ENCODE results near the gene BMP7. TPM values are rescaled to one million over a fixed set of nuclear protein-coding genes. Genes with fewer than 3 reads are reported as not detected.

BMP7 gene
- total RNA-seq, 2 experiments from 2014 or later = not detected

DNA sequence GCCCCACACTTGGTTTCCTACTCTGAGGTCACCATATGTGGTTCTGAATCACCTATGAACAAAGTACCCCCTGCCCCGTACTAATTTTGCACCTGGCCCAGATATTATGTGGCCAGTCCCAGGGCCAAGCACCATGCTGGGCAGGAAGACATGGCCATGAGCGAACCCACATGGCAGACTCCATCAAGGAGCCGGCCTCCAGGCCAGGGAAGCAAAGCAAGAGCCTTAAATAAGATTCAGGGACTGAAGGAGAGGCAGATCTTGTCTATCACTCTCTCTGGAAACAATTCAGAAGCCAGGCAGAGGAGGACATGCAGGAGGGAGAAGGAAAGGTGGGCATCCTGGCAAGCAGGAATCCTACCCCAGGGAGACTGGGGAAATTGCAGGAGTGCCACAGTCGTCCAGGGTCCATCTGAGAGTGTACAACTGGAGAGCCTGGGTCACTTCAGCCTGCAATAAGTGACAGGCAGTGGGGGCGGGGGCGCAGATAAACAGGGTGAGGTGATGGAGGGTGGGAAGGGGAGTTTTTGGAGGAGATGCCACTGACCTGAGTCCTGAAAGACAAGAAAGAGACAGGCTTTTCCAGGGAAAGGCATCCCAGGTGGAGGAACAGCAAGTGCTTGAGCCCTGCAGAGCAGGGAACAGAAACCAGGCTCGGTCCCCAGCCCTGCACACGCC, 2.1 kb upstream of the BMP7 start:
- intact Hi-C loops (cut with DNase I, micrococcal nuclease) = no loop called here
- CTCF ChIA-PET = no interaction called here
- Histone ChIP-seq H3K4me1 (ENCODE audit: insufficient read depth, low read length) (no peaks in the 10 kb centered on the region), H3K27ac (ENCODE audit: low read depth in 1 of 2, low read length in 2 of 2) (no peak overlapping the region), H3K4me3 (ENCODE audit: low read length) (no peak overlapping the region), H3K36me3 (ENCODE audit: insufficient read depth, low read length) (no peaks in the 10 kb centered on the region), H3K27me3 (ENCODE audit: control insufficient read depth in 1 of 2, insufficient read depth in 2 of 2, low read length in 2 of 2) (peaks cover 37 to 51% of the 10 kb centered on the region in 2 experiments), H3K9me3 (ENCODE audit: control insufficient read depth in 1 of 2, insufficient read depth in 1 of 2, low read length in 2 of 2) (peaks cover 0 to 9% of the 10 kb centered on the region in 2 experiments)
- Mint-ChIP-seq H3K36me3 (ENCODE audit: low read depth) (no peaks in the 10 kb centered on the region), H3K4me3 (no peak overlapping the region), H3K9me3 (no peaks in the 10 kb centered on the region), H3K27me3 (peaks cover 76% of the 10 kb centered on the region), H3K4me1 (ENCODE audit: low read depth) (peaks cover 10% of the 10 kb centered on the region), H3K27ac (no peak overlapping the region)
- TF ChIP-seq, protein P1, sequence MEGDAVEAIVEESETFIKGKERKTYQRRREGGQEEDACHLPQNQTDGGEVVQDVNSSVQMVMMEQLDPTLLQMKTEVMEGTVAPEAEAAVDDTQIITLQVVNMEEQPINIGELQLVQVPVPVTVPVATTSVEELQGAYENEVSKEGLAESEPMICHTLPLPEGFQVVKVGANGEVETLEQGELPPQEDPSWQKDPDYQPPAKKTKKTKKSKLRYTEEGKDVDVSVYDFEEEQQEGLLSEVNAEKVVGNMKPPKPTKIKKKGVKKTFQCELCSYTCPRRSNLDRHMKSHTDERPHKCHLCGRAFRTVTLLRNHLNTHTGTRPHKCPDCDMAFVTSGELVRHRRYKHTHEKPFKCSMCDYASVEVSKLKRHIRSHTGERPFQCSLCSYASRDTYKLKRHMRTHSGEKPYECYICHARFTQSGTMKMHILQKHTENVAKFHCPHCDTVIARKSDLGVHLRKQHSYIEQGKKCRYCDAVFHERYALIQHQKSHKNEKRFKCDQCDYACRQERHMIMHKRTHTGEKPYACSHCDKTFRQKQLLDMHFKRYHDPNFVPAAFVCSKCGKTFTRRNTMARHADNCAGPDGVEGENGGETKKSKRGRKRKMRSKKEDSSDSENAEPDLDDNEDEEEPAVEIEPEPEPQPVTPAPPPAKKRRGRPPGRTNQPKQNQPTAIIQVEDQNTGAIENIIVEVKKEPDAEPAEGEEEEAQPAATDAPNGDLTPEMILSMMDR (IDR thresholded peaks at IDR 0.05) = no peak
- ATAC-seq (ENCODE audit: poor library complexity) (no peak), DNase-seq (no peak)
- POLR2A ChIA-PET = no interaction called here

DNA sequence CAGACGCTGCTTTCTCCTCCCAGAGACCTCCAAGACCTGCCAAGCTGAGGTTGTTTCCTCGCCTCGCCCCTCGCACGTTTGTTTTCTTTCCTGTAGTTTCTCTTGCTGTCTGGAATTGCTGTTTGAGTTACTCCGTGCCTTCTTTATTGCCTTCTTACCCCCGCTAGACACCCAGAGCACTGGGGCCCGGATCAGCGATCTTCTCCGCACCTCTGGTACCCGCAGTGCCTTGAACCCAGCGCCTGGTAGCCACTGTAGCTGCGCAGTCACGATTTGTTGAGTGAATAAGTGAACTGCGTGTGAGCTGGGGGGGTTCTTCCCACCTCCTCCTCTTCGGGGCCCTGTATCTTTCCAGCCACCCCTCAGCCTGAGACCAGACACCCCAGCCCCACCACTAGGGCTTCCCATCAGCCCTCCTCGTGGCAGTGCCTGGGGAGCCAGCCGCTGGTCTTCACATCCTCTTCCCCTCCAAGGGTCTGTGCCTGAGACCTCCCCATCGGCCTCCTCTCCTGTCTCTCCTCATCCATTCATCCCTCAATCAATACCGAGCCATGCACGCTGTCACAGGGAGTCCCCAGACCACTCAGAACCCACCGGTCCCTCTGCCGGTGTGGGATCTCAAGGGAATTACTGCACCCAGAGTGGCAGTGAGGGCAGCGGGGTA, 849 bp upstream of the BMP7 start:
- H3K4me1 ChIP-seq (ENCODE audit: insufficient read depth, low read length) = no peaks in the 10 kb centered on the region
- ChIA-PET CTCF (no interaction called here), POLR2A (no interaction called here)
- no peaks in the 10 kb centered on the region for H3K9me3 Mint-ChIP-seq
- peaks cover 38 to 63% of the 10 kb centered on the region in 2 experiments for H3K27me3 ChIP-seq (ENCODE audit: control insufficient read depth in 1 of 2, insufficient read depth in 2 of 2, low read length in 2 of 2)
- TF ChIP-seq, protein P1 (IDR thresholded peaks at IDR 0.05) = no peak
- no peaks in the 10 kb centered on the region for H3K36me3 ChIP-seq (ENCODE audit: insufficient read depth, low read length)
- H3K4me3 Mint-ChIP-seq = no peak overlapping the region
- ATAC-seq (ENCODE audit: poor library complexity) = no peak
- no peak overlapping the region for H3K27ac Mint-ChIP-seq
- H3K4me1 Mint-ChIP-seq (ENCODE audit: low read depth) = peaks cover 10% of the 10 kb centered on the region
- no peak overlapping the region for H3K27ac ChIP-seq (ENCODE audit: low read depth in 1 of 2, low read length in 2 of 2)
- H3K36me3 Mint-ChIP-seq (ENCODE audit: low read depth) = no peaks in the 10 kb centered on the region
- H3K4me3 ChIP-seq (ENCODE audit: low read length) = no peak overlapping the region
- H3K9me3 ChIP-seq (ENCODE audit: control insufficient read depth in 1 of 2, insufficient read depth in 1 of 2, low read length in 2 of 2) = peaks cover 0 to 9% of the 10 kb centered on the region in 2 experiments
- peaks cover 82% of the 10 kb centered on the region for H3K27me3 Mint-ChIP-seq
- no peak for DNase-seq
- intact Hi-C loops (cut with DNase I, micrococcal nuclease) = no loop called here

DNA sequence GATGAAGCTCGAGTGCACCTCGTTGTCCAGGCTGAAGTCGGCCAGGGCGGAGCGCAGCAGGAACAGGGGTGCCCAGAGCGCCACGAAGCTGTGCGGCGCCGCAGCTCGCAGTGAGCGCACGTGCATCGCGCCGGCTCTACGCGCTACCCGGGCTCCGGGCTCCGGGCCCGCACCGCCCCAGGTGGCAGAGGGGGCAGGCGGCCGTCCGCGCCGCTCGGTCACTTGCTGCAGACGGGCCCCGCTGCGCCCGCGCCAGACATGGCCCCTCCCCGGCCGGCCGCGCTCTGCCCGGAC, 497 bp downstream of the BMP7 start:
- DNase-seq (no peak), ATAC-seq (ENCODE audit: poor library complexity) (no peak)
- H3K27me3 Mint-ChIP-seq = peaks cover 84% of the 10 kb centered on the region
- ChIA-PET POLR2A (no interaction called here), CTCF (no interaction called here)
- peaks cover 10% of the 10 kb centered on the region for H3K4me1 Mint-ChIP-seq (ENCODE audit: low read depth)
- H3K4me1 ChIP-seq (ENCODE audit: insufficient read depth, low read length) = no peaks in the 10 kb centered on the region
- peaks cover 0 to 9% of the 10 kb centered on the region in 2 experiments for H3K9me3 ChIP-seq (ENCODE audit: control insufficient read depth in 1 of 2, insufficient read depth in 1 of 2, low read length in 2 of 2)
- H3K9me3 Mint-ChIP-seq = no peaks in the 10 kb centered on the region
- intact Hi-C loops (cut with DNase I, micrococcal nuclease) = no loop called here
- no peaks in the 10 kb centered on the region for H3K36me3 ChIP-seq (ENCODE audit: insufficient read depth, low read length)
- H3K27ac ChIP-seq (ENCODE audit: low read depth in 1 of 2, low read length in 2 of 2) = no peak overlapping the region
- no peak overlapping the region for H3K27ac Mint-ChIP-seq
- peaks cover 40 to 76% of the 10 kb centered on the region in 2 experiments for H3K27me3 ChIP-seq (ENCODE audit: control insufficient read depth in 1 of 2, insufficient read depth in 2 of 2, low read length in 2 of 2)
- no peak overlapping the region for H3K4me3 Mint-ChIP-seq
- no peaks in the 10 kb centered on the region for H3K36me3 Mint-ChIP-seq (ENCODE audit: low read depth)
- H3K4me3 ChIP-seq (ENCODE audit: low read length) = no peak overlapping the region
- TF ChIP-seq, protein P1 (IDR thresholded peaks at IDR 0.05) = no peak

Data from CD4-positive, alpha-beta T cell (primary cell).